ENCODE results near the gene HADHA. TPM values are rescaled to one million over a fixed set of nuclear protein-coding genes. Genes with fewer than 3 reads are reported as not detected.

The HADHA gene
- total RNA-seq, 4 donors from 2014 or later, result 93.8 to 151 (median 110) TPM

- DNase-seq, result no peak
- intact Hi-C loops (cut with DNase I; ENCODE audit: low total_unique reads), result no loop called here
Observed at GRCh38 chr2:26255759-26256384, 11.4 kb upstream of the HADHA start.

GRCh38 chr2:26251893-26252292 is 7.5 kb upstream of the HADHA start:
- no peak overlapping the region for H3K27ac ChIP-seq

More at GRCh38 chr2:26255759-26256384, 11.4 kb upstream of the HADHA start:
- TF ChIP-seq POLR2A (IDR thresholded peaks at IDR 0.05) (no peak), CTCF (IDR thresholded peaks at IDR 0.05) (no peak)
- H3K4me3 ChIP-seq, result no peak overlapping the region
- no peak overlapping the region for H3K27ac ChIP-seq
- no peaks in the 10 kb centered on the region for H3K27me3 ChIP-seq
- no peaks in the 10 kb centered on the region for H3K9me3 ChIP-seq
- no peaks in the 10 kb centered on the region for H3K4me1 ChIP-seq
- no peaks in the 10 kb centered on the region for H3K36me3 ChIP-seq

GRCh38 chr2:26249625-26250024 is 5.2 kb upstream of the HADHA start:
- Histone ChIP-seq H3K36me3 (no peaks in the 10 kb centered on the region), H3K27ac (no peak overlapping the region), H3K9me3 (no peaks in the 10 kb centered on the region), H3K4me1 (no peaks in the 10 kb centered on the region), H3K27me3 (no peaks in the 10 kb centered on the region), H3K4me3 (no peak overlapping the region)
- DNase-seq, result no peak
- TF ChIP-seq CTCF (IDR thresholded peaks at IDR 0.05), result no peak
- TF ChIP-seq POLR2A (IDR thresholded peaks at IDR 0.05), result no peak
- intact Hi-C loops (cut with DNase I; ENCODE audit: low total_unique reads), result no loop called here

More at GRCh38 chr2:26251893-26252292, 7.5 kb upstream of the HADHA start:
- no peak overlapping the region for H3K4me3 ChIP-seq
- H3K4me1 ChIP-seq, result no peaks in the 10 kb centered on the region
- no peaks in the 10 kb centered on the region for H3K9me3 ChIP-seq
- intact Hi-C loops (cut with DNase I; ENCODE audit: low total_unique reads), result no loop called here
- H3K27me3 ChIP-seq, result no peaks in the 10 kb centered on the region
- no peak for DNase-seq
- no peak for TF ChIP-seq POLR2A (IDR thresholded peaks at IDR 0.05)
- no peak for TF ChIP-seq CTCF (IDR thresholded peaks at IDR 0.05)
- H3K36me3 ChIP-seq, result no peaks in the 10 kb centered on the region

GRCh38 chr2:26246818-26247217 is 2.4 kb upstream of the HADHA start:
- Histone ChIP-seq H3K9me3 (no peaks in the 10 kb centered on the region), H3K36me3 (no peaks in the 10 kb centered on the region), H3K4me3 (no peak overlapping the region), H3K4me1 (no peaks in the 10 kb centered on the region), H3K27me3 (no peaks in the 10 kb centered on the region), H3K27ac (no peak overlapping the region)
- intact Hi-C loops (cut with DNase I; ENCODE audit: low total_unique reads), result no loop called here
- TF ChIP-seq POLR2A (IDR thresholded peaks at IDR 0.05) (no peak), CTCF (IDR thresholded peaks at IDR 0.05) (no peak)
- peak in 1 of 2 donors; percentile 25 for DNase-seq

GRCh38 chr2:26245810-26246209 is 1.4 kb upstream of the HADHA start:
- no peaks in the 10 kb centered on the region for H3K9me3 ChIP-seq
- H3K4me3 ChIP-seq, result peak overlapping the region; percentile 71 to 78
- intact Hi-C loops (cut with DNase I; ENCODE audit: low total_unique reads), result no loop called here
- TF ChIP-seq POLR2A (IDR thresholded peaks at IDR 0.05) (no peak), CTCF (IDR thresholded peaks at IDR 0.05) (no peak)
- H3K27ac ChIP-seq, result peak overlapping the region in 1 of 2 donors; percentile 97
- no peaks in the 10 kb centered on the region for H3K36me3 ChIP-seq
- H3K4me1 ChIP-seq, result no peaks in the 10 kb centered on the region
- no peak for DNase-seq
- H3K27me3 ChIP-seq, result no peaks in the 10 kb centered on the region
